ENCODE measurements around the gene KHSRP. TPM values are rescaled to one million over a fixed set of nuclear protein-coding genes. Genes with fewer than 3 reads are reported as not detected.

The KHSRP gene
- total RNA-seq, 2 experiments from 2014 or later, result 363 to 380 TPM

DNA sequence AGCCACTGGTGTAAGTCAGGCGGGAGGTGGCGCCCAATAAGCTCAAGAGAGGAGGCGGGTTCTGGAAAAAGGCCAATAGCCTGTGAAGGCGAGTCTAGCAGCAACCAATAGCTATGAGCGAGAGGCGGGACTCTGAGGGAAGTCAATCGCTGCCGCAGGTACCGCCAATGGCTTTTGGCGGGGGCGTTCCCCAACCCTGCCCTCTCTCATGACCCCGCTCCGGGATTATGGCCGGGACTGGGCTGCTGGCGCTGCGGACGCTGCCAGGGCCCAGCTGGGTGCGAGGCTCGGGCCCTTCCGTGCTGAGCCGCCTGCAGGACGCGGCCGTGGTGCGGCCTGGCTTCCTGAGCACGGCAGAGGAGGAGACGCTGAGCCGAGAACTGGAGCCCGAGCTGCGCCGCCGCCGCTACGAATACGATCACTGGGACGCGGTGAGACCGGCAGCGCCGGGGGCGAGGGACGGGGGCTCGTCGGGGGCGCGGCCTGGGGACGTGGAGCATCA lies 52.0 kb downstream of the KHSRP start, which contains the start of gene ALKBH7:
Gene ALKBH7 (plus strand): TSS at position 201 of the 502 bp plus-strand sequence. CDS start 27 bp downstream, at position 228.
- peak; percentile 84 for ATAC-seq
- H3K27me3 Mint-ChIP-seq, result no peaks in the 10 kb centered on the region
- H3K27ac Mint-ChIP-seq, result peak within 1 kb of the TSS; percentile 92
- intact Hi-C loops (cut with DNase I, micrococcal nuclease), result loop anchor here (1.0 to 10.0 kb wide), 22 partner anchors 11 to 1548 kb away; partner anchors contain the start of genes CLPP (in 2 of the 2), GTF2F1 (in 2 of the 2), VMAC (in 2 of the 2) and DENND1C (in 1 of the 2)
- H3K9me3 Mint-ChIP-seq (ENCODE audit: low read depth), result no peaks in the 10 kb centered on the region
- peak; percentile 98 for DNase-seq
- CTCF ChIA-PET, result interaction anchor here (0.5 to 1.4 kb wide), 9 partner anchors 10 to 405 kb away, joined by 3 to 9 read pairs (median 3); partner anchors contain the start of genes CLPP and KHSRP
- H3K4me3 Mint-ChIP-seq, result peak within 1 kb of the TSS; percentile 80
- H3K36me3 Mint-ChIP-seq (ENCODE audit: low read depth), result peaks cover 19% of the 10 kb centered on the region
- POLR2A ChIA-PET, result interaction anchor here (0.5 to 2.4 kb wide), 6 partner anchors 11 to 740 kb away, joined by 3 to 46 read pairs (median 6); partner anchors contain the start of genes CLPP, GTF2F1 and KHSRP
- H3K4me1 Mint-ChIP-seq, result peaks cover 11% of the 10 kb centered on the region

GRCh38 chr19:6364353-6364752 lies 60.3 kb downstream of the KHSRP start:
- ATAC-seq (no peak), DNase-seq (no peak)
- intact Hi-C loops (cut with DNase I, micrococcal nuclease), result loop anchor here in 1 of 2 experiments (5.0 to 10.0 kb wide), 2 partner anchors 498 to 1170 kb away; partner anchors contain the start of gene PNPLA6
- H3K27ac Mint-ChIP-seq, result peak overlapping the region; percentile 47
- peaks cover 16% of the 10 kb centered on the region for H3K4me1 Mint-ChIP-seq
- H3K4me3 Mint-ChIP-seq, result no peak overlapping the region
- H3K9me3 Mint-ChIP-seq (ENCODE audit: low read depth), result no peaks in the 10 kb centered on the region
- CTCF ChIA-PET, result interaction anchor here (0.5 kb wide), 1 partner anchor 24 kb away, joined by 3 read pairs; no protein-coding TSS in a partner anchor
- no peaks in the 10 kb centered on the region for H3K27me3 Mint-ChIP-seq
- POLR2A ChIA-PET, result interaction anchor here (0.7 kb wide), 2 partner anchors 14 to 107 kb away, joined by 3 to 5 read pairs; no protein-coding TSS in a partner anchor
- H3K36me3 Mint-ChIP-seq (ENCODE audit: low read depth), result peaks cover 50% of the 10 kb centered on the region

Small RNA genes within 50 kb of the gene (microRNA-seq; reads per million reads assigned to microRNA genes)
- gene MIR3940 (ENCODE audit: borderline replicate concordance) (16.2 reads per million, percentile 39 among the genes with 10 or more reads in this experiment), gene MIR6790 (ENCODE audit: borderline replicate concordance) (not detected), gene MIR6885 (ENCODE audit: borderline replicate concordance) (2.8 reads per million)

Other genes with a start within 250 kb of the KHSRP start
- gene MLLT1, start 144.8 kb downstream of the KHSRP start, total RNA-seq, result 10 to 100 TPM; 45.0 to 46.6 TPM
- gene ACER1, start 91.2 kb downstream of the KHSRP start, total RNA-seq, result not detected
- 100 to 1,000 TPM; 197 to 245 TPM for gene CLPP, start 63.3 kb downstream of the KHSRP start, total RNA-seq
- 10 to 100 TPM; 22.8 to 44.7 TPM for gene ALKBH7, start 52.0 kb downstream of the KHSRP start, total RNA-seq
- gene PSPN, start 48.9 kb downstream of the KHSRP start, total RNA-seq, result 1 to 10 TPM; 1.4 to 1.8 TPM
- gene GTF2F1, start 31.6 kb downstream of the KHSRP start, total RNA-seq, result 10 to 100 TPM; 60.9 to 78.5 TPM
- under 1 TPM; 0.46 to 0.64 TPM for gene SLC25A41, start 9.0 kb upstream of the KHSRP start, total RNA-seq
- 10 to 100 TPM; 18.6 to 19.2 TPM for gene SLC25A23, start 35.0 kb upstream of the KHSRP start, total RNA-seq
- 1 to 10 TPM; 1.2 to 1.8 TPM for gene CRB3, start 39.5 kb upstream of the KHSRP start, total RNA-seq
- 10 to 100 TPM; 49.5 to 56.3 TPM for gene DENND1C, start 57.0 kb upstream of the KHSRP start, total RNA-seq
- 1 to 10 TPM; 4.8 to 5.1 TPM for gene TUBB4A, start 77.5 kb upstream of the KHSRP start, total RNA-seq
- gene TNFSF9, start 106.2 kb upstream of the KHSRP start, total RNA-seq, result under 1 TPM; 0.49 to 0.57 TPM
- 1 to 10 TPM; 3.3 to 3.6 TPM for gene CD70, start 166.3 kb upstream of the KHSRP start, total RNA-seq
- 10 to 100 TPM; 31.8 to 33.0 TPM for gene TNFSF14, start 245.3 kb upstream of the KHSRP start, total RNA-seq

All from activated CD4-positive, alpha-beta T cell treated with anti-CD3 and anti-CD28 coated beads for 36 hours (primary cell).